ENCODE data around the gene LIN7A. TPM values are rescaled to one million over a fixed set of nuclear protein-coding genes. Genes with fewer than 3 reads are reported as not detected.

The LIN7A gene
- total and polyA plus RNA-seq, 2 of the 8 experiments (the other 6 are each of a cell fraction or from before 2014, with no cell fraction given): 5.8 to 22.0 TPM

DNA sequence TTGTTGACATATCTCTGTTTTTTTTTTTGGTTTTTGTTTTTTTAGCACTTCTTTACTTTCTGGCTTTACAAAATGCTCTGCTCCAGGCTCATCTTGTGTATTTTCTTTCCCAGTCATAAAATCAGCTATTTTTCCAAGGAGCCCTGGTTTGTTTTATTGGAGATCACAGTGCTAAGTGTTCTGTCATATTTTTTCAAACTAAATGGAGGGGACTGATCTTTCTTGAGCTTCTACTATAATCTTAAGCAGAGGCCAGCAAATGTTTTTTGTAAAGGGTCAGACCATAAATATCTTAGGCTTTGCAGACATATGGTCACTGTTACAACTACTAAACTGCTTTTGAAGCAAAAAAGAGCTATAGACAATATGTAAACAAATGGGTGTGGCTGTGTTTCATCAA, 30.6 kb upstream of the LIN7A start:
- H3K4me1 ChIP-seq (replicated peaks in 1 of 4; ENCODE audit: control insufficient read depth in 3 of 4, insufficient read depth in 4 of 4, low read length in 3 of 4): no peaks in the 10 kb centered on the region
- H3K9me3 ChIP-seq (ENCODE audit: insufficient read depth in 2 of 2, low read depth in 1 of 2, low read length in 1 of 2): no peaks in the 10 kb centered on the region
- H2BK5ac ChIP-seq (ENCODE audit: low read depth, low read length): no peak overlapping the region
- no peak overlapping the region for H4K5ac ChIP-seq (ENCODE audit: insufficient read length, low read depth, low read length)
- H3K23ac ChIP-seq (ENCODE audit: insufficient read length): no peak overlapping the region
- no peak overlapping the region for H3K18ac ChIP-seq (ENCODE audit: extremely low read depth, low read length)
- no peak overlapping the region for H3K27ac ChIP-seq (ENCODE audit: low read depth, low read length)
- H3K79me1 ChIP-seq (ENCODE audit: low read depth, low read length): no peaks in the 10 kb centered on the region
- H3K4ac ChIP-seq (replicated peaks; ENCODE audit: insufficient read length, low read depth, low read length): no peak overlapping the region
- H3K14ac ChIP-seq (ENCODE audit: insufficient read length): no peak overlapping the region
- H3K23me2 ChIP-seq (ENCODE audit: low read depth, low read length): no peaks in the 10 kb centered on the region
- H3K36me3 ChIP-seq (ENCODE audit: control insufficient read depth in 2 of 4, insufficient read depth in 4 of 4, low read length in 3 of 4): no peaks in the 10 kb centered on the region
- H3K56ac ChIP-seq (replicated peaks; ENCODE audit: insufficient read length, low read depth, low read length): no peak overlapping the region
- no peak overlapping the region for H3K4me3 ChIP-seq (ENCODE audit: extremely low read depth in 1 of 4, insufficient read depth in 2 of 4, low read depth in 3 of 4, low read length in 4 of 4)
- no peak overlapping the region for H2AK5ac ChIP-seq (ENCODE audit: low read depth, low read length)
- no peak overlapping the region for H3K4me2 ChIP-seq (ENCODE audit: insufficient read depth in 1 of 2, low read depth in 2 of 2, low read length in 2 of 2)
- no peak for DNase-seq (ENCODE audit: low read depth in 1 of 2, low spot score in 2 of 2)
- no peak overlapping the region for H2BK15ac ChIP-seq (ENCODE audit: low read length)
- no peak overlapping the region for H2BK12ac ChIP-seq (ENCODE audit: low read depth, low read length)
- FAIRE-seq: no peak
- H3K9ac ChIP-seq (replicated peaks in 1 of 4; ENCODE audit: extremely low read depth in 1 of 4, low read depth in 3 of 4, low read length in 3 of 4): no peak overlapping the region
- no peak overlapping the region for H2BK120ac ChIP-seq (replicated peaks; ENCODE audit: low read depth, low read length)
- H4K8ac ChIP-seq (ENCODE audit: extremely low read depth, insufficient read depth, low read length): no peak overlapping the region
- POLR2A ChIA-PET (ENCODE audit: partially characterized antibody): interaction anchor here (0.6 kb wide), 1 partner anchor 33 kb away, joined by 4 read pairs; no protein-coding TSS in a partner anchor
- no peak overlapping the region for H2AFZ ChIP-seq (ENCODE audit: low read length)
- H3K27me3 ChIP-seq (replicated peaks in 1 of 4; ENCODE audit: control insufficient read depth in 3 of 4, extremely low read depth in 1 of 4, insufficient read depth in 3 of 4, low read length in 3 of 4): no peaks in the 10 kb centered on the region
- no peak overlapping the region for H4K91ac ChIP-seq (replicated peaks; ENCODE audit: insufficient read length, low read length)
- no peaks in the 10 kb centered on the region for H4K20me1 ChIP-seq (replicated peaks in 1 of 2; ENCODE audit: control insufficient read depth in 1 of 2, insufficient read depth in 2 of 2, low read length in 2 of 2)
- H2BK20ac ChIP-seq (ENCODE audit: low read length): no peak overlapping the region
- H3K79me2 ChIP-seq (ENCODE audit: control insufficient read depth in 1 of 2, insufficient read depth in 2 of 2, low read length in 2 of 2): no peaks in the 10 kb centered on the region
- CTCF ChIA-PET (ENCODE audit: partially characterized antibody): no interaction called here
- TF ChIP-seq KDM1A (IDR thresholded peaks at IDR 0.05; ENCODE audit: borderline replicate concordance, low read length) (no peak), SP2 (IDR thresholded peaks at IDR 0.05; ENCODE audit: low read length) (no peak), TCF12 (IDR thresholded peaks at IDR 0.05; ENCODE audit: low read depth, low read length) (no peak), SUZ12 (IDR thresholded peaks at IDR 0.05; ENCODE audit: low read length) (no peak)
- TF ChIP-seq, protein P1, sequence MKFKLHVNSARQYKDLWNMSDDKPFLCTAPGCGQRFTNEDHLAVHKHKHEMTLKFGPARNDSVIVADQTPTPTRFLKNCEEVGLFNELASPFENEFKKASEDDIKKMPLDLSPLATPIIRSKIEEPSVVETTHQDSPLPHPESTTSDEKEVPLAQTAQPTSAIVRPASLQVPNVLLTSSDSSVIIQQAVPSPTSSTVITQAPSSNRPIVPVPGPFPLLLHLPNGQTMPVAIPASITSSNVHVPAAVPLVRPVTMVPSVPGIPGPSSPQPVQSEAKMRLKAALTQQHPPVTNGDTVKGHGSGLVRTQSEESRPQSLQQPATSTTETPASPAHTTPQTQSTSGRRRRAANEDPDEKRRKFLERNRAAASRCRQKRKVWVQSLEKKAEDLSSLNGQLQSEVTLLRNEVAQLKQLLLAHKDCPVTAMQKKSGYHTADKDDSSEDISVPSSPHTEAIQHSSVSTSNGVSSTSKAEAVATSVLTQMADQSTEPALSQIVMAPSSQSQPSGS (IDR thresholded peaks at IDR 0.05; ENCODE audit: low read length): no peak
